ENCODE data around the gene CYP1A2.

Gene CYP1A2, protein sequence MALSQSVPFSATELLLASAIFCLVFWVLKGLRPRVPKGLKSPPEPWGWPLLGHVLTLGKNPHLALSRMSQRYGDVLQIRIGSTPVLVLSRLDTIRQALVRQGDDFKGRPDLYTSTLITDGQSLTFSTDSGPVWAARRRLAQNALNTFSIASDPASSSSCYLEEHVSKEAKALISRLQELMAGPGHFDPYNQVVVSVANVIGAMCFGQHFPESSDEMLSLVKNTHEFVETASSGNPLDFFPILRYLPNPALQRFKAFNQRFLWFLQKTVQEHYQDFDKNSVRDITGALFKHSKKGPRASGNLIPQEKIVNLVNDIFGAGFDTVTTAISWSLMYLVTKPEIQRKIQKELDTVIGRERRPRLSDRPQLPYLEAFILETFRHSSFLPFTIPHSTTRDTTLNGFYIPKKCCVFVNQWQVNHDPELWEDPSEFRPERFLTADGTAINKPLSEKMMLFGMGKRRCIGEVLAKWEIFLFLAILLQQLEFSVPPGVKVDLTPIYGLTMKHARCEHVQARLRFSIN

DNA sequence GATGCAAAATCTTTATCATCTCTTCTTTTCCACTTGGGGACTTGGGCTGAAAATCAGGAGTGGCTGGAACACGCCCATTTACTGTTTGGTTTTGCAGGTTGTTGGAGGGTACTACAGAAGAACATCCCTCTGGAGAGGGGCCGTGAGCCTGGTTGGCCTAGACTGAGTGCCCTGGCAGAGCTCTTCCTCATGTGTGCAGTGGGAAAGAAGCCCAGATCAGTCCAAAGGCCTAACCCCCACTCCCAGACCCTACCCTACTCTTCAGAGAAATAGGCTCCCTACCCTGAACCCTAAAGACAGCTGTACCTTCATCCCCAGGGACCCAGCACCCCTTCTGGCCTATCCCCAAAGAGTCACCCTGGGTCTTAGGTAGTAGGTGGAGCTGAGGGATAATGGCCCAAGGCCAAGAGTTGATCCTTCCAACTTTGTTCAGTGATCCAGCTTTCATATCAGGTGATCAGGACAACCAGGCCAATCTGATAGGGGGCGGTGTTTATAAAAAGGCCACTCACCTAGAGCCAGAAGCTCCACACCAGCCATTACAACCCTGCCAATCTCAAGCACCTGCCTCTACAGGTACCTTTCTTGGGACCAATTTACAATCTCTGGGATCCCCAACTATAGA is at the start of gene CYP1A2:
CYP1A2 (plus strand) TSS at position 524 of the 625 bp plus-strand sequence. CDS start 894 bp downstream, outside the sequence.
- Histone ChIP-seq H3K36me3 (no peaks in the 10 kb centered on the region), H3K27me3 (peaks cover 0 to 9% of the 10 kb centered on the region in 2 donors), H3K9me3 (no peaks in the 10 kb centered on the region), H3K4me3 (no peak within 1 kb of the TSS), H3K27ac (no peak within 1 kb of the TSS), H3K4me1 (no peaks in the 10 kb centered on the region)
- DNase-seq = no peak
- TF ChIP-seq, protein P1, sequence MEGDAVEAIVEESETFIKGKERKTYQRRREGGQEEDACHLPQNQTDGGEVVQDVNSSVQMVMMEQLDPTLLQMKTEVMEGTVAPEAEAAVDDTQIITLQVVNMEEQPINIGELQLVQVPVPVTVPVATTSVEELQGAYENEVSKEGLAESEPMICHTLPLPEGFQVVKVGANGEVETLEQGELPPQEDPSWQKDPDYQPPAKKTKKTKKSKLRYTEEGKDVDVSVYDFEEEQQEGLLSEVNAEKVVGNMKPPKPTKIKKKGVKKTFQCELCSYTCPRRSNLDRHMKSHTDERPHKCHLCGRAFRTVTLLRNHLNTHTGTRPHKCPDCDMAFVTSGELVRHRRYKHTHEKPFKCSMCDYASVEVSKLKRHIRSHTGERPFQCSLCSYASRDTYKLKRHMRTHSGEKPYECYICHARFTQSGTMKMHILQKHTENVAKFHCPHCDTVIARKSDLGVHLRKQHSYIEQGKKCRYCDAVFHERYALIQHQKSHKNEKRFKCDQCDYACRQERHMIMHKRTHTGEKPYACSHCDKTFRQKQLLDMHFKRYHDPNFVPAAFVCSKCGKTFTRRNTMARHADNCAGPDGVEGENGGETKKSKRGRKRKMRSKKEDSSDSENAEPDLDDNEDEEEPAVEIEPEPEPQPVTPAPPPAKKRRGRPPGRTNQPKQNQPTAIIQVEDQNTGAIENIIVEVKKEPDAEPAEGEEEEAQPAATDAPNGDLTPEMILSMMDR (IDR thresholded peaks at IDR 0.05) = no peak
- intact Hi-C loops (cut with DNase I; ENCODE audit: low total_unique reads) = no loop called here

DNA sequence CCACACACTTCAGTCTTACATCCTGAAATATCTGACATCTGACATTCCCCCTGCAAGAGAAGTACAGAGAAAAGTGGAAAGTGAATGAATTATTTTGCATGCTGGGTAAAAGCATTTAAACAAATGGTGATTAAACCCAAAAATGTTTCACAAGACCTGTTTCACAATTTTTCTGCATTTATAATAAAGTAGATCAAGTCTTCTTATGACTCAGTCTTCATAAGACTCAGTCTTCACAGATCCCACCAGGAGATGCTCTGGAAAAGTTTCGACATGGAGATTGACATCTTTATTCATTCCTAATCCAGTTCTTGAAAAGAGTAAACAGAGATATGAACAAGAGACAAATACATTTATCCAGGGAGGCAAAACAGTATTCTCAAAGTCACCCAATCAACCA is 39.6 kb upstream of the CYP1A2 start:
- intact Hi-C loops (cut with DNase I; ENCODE audit: low total_unique reads) = no loop called here
- DNase-seq = no peak
- H3K4me1 ChIP-seq = no peaks in the 10 kb centered on the region
- H3K27me3 ChIP-seq = peaks cover 0 to 19% of the 10 kb centered on the region in 2 donors
- H3K27ac ChIP-seq = no peak overlapping the region
- no peak overlapping the region for H3K4me3 ChIP-seq
- no peaks in the 10 kb centered on the region for H3K9me3 ChIP-seq
- TF ChIP-seq, protein P1 (IDR thresholded peaks at IDR 0.05) = no peak
- no peaks in the 10 kb centered on the region for H3K36me3 ChIP-seq

DNA sequence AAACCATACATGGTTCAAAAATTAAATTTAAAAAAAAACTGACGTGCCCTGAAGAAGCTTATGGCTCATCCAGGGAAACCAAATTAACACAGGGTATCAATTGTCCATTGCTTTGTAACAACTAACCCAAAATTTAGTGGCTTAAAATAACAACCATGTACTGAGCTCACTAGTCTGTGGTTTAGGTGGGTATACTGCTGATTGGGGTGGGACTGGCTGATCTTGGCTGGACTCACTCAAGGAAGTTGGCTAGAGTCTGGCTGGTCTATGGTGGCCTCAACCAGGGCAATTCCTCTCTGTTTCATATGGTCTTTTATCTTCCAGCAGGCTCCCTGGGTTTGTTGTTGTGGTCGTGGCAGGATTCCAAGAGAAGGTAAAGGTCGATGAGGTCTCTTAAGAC is 38.8 kb upstream of the CYP1A2 start:
- intact Hi-C loops (cut with DNase I; ENCODE audit: low total_unique reads) = no loop called here
- H3K36me3 ChIP-seq = no peaks in the 10 kb centered on the region
- TF ChIP-seq, protein P1 (IDR thresholded peaks at IDR 0.05) = no peak
- H3K27me3 ChIP-seq = peaks cover 0 to 19% of the 10 kb centered on the region in 2 donors
- no peak overlapping the region for H3K27ac ChIP-seq
- no peak overlapping the region for H3K4me3 ChIP-seq
- no peak for DNase-seq
- H3K4me1 ChIP-seq = no peaks in the 10 kb centered on the region
- H3K9me3 ChIP-seq = no peaks in the 10 kb centered on the region

DNA sequence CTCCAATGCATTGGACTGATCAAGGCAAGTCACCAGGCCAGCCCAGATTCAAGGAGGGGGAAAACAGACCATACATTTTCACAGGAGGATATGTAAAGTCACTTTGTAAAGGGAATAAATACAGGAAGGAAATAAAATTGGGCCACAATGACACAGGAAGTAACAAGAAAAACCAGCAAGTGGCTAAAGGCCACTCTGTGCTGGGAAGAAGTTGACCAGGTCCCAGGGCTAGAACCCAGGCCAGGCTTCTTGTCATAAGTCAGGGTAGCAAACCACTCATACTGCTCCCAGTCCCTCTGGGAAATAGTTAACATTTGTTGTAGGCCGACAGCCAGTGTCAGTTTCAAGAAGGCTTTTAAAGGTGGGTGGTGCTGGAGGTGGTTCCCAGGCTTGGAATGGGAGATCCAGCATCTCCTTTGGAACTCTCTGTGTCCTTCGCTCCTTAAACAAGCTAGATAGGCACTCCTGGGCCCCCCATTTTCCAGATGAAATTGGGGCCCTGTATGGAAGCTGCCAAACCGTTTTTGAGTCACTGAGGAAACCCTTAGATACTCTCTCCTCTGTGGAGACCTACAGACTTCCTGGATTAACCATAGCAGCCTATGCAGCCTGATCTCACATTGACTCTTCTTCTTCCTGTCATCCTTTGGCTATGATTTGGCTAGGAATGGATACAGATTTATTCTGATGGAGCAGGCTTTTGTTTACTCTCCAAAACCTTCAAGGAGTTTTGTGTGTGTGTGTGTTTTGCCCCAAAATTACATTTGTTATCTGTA is 38.1 kb upstream of the CYP1A2 start:
- Histone ChIP-seq H3K9me3 (no peaks in the 10 kb centered on the region), H3K4me1 (no peaks in the 10 kb centered on the region), H3K27ac (no peak overlapping the region), H3K4me3 (no peak overlapping the region), H3K36me3 (no peaks in the 10 kb centered on the region), H3K27me3 (peaks cover 0 to 19% of the 10 kb centered on the region in 2 donors)
- DNase-seq = no peak
- TF ChIP-seq, protein P1 (IDR thresholded peaks at IDR 0.05) = no peak
- intact Hi-C loops (cut with DNase I; ENCODE audit: low total_unique reads) = no loop called here

DNA sequence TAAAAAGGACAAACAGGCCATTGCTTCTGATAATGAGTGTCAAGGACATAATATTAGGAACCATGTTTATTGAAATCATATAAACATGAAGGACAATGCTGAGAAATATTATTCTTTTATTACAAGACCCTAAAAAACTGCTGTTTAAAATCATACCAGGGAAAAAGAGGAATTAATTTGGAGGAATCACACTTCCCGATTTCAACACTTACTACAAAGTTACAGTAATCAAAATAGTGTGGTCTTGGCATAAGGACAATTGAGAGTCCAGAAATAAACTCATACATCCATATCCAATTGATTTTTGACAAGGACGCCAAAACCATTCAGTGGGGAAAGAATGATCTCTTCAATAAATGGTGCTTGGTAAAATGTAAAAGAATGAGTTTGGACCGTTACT is 36.3 kb upstream of the CYP1A2 start:
- TF ChIP-seq, protein P1 (IDR thresholded peaks at IDR 0.05) = no peak
- intact Hi-C loops (cut with DNase I; ENCODE audit: low total_unique reads) = no loop called here
- no peaks in the 10 kb centered on the region for H3K36me3 ChIP-seq
- DNase-seq = no peak
- no peak overlapping the region for H3K4me3 ChIP-seq
- H3K4me1 ChIP-seq = no peaks in the 10 kb centered on the region
- peaks cover 0 to 12% of the 10 kb centered on the region in 2 donors for H3K27me3 ChIP-seq
- H3K27ac ChIP-seq = no peak overlapping the region
- no peaks in the 10 kb centered on the region for H3K9me3 ChIP-seq

Data from tibial artery (tissue), 4 donors.